ENCODE results near the gene TMEM151B. TPM values are rescaled to one million over a fixed set of nuclear protein-coding genes. Genes with fewer than 3 reads are reported as not detected.

TMEM151B gene
- total RNA-seq, 1 donor from 2014 or later = 4.7 TPM

DNA sequence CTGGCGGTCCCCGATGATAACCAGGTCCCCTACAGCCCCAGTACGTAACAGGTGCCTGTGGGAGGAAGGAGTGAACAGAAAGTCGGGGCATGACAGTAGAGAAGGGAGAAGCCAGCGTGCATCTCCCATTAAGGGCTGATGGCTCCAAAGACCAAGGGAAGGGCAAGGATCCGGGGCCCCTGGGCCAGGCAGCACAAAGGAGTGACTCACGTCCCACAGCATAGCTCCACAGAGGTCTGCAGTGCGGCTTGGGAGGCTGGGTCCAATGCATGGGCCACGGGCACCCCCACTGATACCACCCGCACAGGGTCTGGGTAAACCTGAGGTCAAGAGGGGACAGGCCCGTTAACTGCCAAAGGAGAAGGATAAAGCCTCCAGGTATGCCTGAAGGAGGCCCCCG is 32.6 kb downstream of the TMEM151B start:
- Mint-ChIP-seq H3K4me1 (ENCODE audit: low read depth) (peaks cover under 1% of the 10 kb centered on the region), H3K36me3 (ENCODE audit: insufficient read depth) (peaks cover 22% of the 10 kb centered on the region), H3K27ac (no peak overlapping the region), H3K27me3 (peaks cover 12% of the 10 kb centered on the region), H3K4me3 (ENCODE audit: low read depth) (no peak overlapping the region), H3K9me3 (ENCODE audit: low read depth) (no peaks in the 10 kb centered on the region)
- DNase-seq (ENCODE audit: low spot score, unreplicated experiment) = no peak
- TF ChIP-seq, protein P1, sequence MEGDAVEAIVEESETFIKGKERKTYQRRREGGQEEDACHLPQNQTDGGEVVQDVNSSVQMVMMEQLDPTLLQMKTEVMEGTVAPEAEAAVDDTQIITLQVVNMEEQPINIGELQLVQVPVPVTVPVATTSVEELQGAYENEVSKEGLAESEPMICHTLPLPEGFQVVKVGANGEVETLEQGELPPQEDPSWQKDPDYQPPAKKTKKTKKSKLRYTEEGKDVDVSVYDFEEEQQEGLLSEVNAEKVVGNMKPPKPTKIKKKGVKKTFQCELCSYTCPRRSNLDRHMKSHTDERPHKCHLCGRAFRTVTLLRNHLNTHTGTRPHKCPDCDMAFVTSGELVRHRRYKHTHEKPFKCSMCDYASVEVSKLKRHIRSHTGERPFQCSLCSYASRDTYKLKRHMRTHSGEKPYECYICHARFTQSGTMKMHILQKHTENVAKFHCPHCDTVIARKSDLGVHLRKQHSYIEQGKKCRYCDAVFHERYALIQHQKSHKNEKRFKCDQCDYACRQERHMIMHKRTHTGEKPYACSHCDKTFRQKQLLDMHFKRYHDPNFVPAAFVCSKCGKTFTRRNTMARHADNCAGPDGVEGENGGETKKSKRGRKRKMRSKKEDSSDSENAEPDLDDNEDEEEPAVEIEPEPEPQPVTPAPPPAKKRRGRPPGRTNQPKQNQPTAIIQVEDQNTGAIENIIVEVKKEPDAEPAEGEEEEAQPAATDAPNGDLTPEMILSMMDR (IDR thresholded peaks at IDR 0.05; ENCODE audit: unreplicated experiment) = no peak

DNA sequence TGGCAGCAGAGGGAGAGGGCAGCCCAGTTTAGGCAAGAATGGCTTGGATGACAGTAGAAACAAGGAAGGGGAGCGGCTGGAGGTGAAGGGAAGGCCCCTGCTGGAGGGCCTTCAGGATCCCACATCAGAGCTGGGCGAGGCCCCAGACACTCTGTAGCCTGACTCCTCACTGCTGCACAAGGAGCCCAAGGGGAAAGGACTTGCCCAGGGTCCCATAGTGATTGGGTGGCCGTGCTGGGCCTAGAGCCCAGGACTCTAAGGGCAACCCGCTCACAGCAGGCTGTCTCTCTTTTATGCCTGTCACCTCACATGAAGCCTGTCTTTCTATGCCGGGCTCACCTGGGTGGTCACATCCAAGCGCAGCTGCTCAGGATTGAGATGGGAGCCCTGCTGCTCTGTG is 33.6 kb downstream of the TMEM151B start:
- TF ChIP-seq, protein P1 (IDR thresholded peaks at IDR 0.05; ENCODE audit: unreplicated experiment) = no peak
- no peaks in the 10 kb centered on the region for H3K4me1 Mint-ChIP-seq (ENCODE audit: low read depth)
- no peaks in the 10 kb centered on the region for H3K9me3 Mint-ChIP-seq (ENCODE audit: low read depth)
- no peak overlapping the region for H3K4me3 Mint-ChIP-seq (ENCODE audit: low read depth)
- peaks cover 4% of the 10 kb centered on the region for H3K27me3 Mint-ChIP-seq
- H3K36me3 Mint-ChIP-seq (ENCODE audit: insufficient read depth) = peaks cover 25% of the 10 kb centered on the region
- no peak overlapping the region for H3K27ac Mint-ChIP-seq
- no peak for DNase-seq (ENCODE audit: low spot score, unreplicated experiment)

DNA sequence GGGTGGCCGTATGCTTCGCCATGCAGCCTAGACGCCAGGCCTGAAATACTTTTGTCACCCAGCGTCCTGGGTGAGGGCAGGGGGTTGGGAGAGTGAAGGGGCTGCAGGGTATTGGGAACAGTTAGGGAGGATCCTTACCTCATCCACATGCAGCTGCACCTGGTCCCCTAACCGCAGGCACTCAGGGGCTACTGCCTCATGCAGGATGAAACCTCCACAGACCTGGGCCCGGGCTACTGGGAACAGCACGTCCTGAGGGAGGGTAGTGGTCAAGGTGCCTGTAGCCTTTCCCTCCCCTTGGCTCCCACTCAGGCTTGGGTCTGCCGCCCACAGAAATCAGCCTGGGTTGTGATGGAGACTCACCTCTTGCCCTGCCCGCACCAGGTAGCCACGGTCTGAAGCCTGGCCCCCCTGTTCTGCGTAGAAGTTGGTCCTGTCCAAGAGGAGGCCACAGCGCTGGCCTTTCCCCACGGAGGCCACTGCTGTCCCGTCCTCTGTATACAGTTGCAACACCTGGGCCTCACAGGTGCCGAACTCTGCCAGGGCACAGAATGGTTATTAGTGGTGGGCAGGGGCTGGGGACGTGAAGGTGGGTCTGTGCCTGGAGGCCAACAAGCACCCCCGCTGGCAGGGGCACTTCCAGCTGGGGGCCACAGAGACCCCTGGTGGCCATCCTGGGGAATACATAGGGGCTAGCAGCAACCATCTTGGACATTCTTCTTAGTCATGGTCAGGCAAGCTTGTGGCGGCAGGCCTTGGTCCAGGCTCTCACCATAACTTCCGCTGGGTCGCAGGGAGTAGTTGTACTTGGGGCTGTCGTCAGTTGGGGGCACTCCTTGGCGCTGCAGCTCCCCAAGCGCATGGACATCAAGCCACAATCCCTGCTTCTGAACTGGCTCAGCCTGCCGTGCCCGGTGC is 34.3 kb downstream of the TMEM151B start:
- peaks cover 23% of the 10 kb centered on the region for H3K36me3 Mint-ChIP-seq (ENCODE audit: insufficient read depth)

DNA sequence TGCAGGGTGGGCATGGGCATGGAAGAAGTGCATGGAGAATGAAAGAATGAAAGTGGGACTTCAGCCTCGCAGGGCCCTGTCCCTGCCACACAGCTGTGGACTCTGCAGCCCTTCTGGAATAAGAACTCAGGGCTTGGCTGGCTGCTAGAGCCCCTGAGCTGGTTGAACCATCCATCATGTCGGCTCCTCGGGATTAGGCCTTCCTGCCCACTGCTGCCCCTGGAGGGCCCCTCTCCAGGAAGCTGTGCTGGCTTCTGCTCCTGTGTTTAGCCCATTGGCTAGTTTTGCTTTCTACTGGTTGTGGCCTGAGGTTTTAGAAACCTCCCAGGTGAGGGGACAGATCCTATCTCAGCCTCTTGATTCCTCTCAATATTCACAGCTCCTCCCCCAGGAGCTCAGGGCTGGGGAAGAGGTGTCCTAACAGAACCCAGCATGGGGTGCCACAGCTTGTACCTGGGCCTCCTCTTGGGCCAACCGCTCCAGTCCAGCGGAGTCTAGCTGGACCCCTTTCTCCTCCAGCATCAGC is 35.0 kb downstream of the TMEM151B start:
- Mint-ChIP-seq H3K36me3 (ENCODE audit: insufficient read depth) (peaks cover 26% of the 10 kb centered on the region), H3K4me1 (ENCODE audit: low read depth) (peaks cover 6% of the 10 kb centered on the region), H3K4me3 (ENCODE audit: low read depth) (no peak overlapping the region), H3K27ac (no peak overlapping the region), H3K27me3 (no peaks in the 10 kb centered on the region), H3K9me3 (ENCODE audit: low read depth) (no peaks in the 10 kb centered on the region)
- TF ChIP-seq, protein P1 (IDR thresholded peaks at IDR 0.05; ENCODE audit: unreplicated experiment) = no peak
- DNase-seq (ENCODE audit: low spot score, unreplicated experiment) = no peak

More for the DNA sequence above, 34.3 kb downstream of the TMEM151B start:
- no peak overlapping the region for H3K4me3 Mint-ChIP-seq (ENCODE audit: low read depth)
- H3K27me3 Mint-ChIP-seq = no peaks in the 10 kb centered on the region
- DNase-seq (ENCODE audit: low spot score, unreplicated experiment) = no peak
- TF ChIP-seq, protein P1 (IDR thresholded peaks at IDR 0.05; ENCODE audit: unreplicated experiment) = peak; percentile 71
- H3K4me1 Mint-ChIP-seq (ENCODE audit: low read depth) = no peaks in the 10 kb centered on the region
- no peak overlapping the region for H3K27ac Mint-ChIP-seq
- H3K9me3 Mint-ChIP-seq (ENCODE audit: low read depth) = no peaks in the 10 kb centered on the region

DNA sequence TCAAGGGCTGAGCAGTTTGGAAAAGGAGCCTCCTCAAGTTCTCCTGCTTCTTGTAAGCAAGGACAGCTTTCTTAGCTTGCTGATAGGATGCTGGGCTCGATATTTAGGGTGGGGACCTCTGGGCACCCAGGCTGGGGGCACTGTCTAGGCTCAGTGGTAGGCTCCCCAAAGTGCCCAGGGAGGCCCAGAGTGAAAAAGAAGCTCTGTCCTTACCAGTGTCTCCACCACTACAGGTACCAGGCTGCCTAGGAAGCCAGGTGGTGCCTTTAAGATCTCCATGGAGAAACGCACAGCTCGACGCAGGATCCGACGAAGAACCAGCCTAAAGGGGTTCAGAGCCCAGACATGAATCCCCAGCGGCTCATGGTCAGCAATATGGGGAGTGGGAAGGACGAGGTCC is 36.5 kb downstream of the TMEM151B start:
- Mint-ChIP-seq H3K27ac (no peak overlapping the region), H3K27me3 (no peaks in the 10 kb centered on the region), H3K36me3 (ENCODE audit: insufficient read depth) (peaks cover 21% of the 10 kb centered on the region), H3K4me3 (ENCODE audit: low read depth) (no peak overlapping the region), H3K4me1 (ENCODE audit: low read depth) (peaks cover 7% of the 10 kb centered on the region), H3K9me3 (ENCODE audit: low read depth) (no peaks in the 10 kb centered on the region)
- TF ChIP-seq, protein P1 (IDR thresholded peaks at IDR 0.05; ENCODE audit: unreplicated experiment) = no peak
- no peak for DNase-seq (ENCODE audit: low spot score, unreplicated experiment)

Data from progenitor cell of endocrine pancreas (in vitro differentiated cells).